WTC11 (cell line): ENCODE measurements around the gene USP38.
"Not testable (repeated sequence)": the region's sequence is repeated elsewhere in the genome, so short reads cannot be mapped to it uniquely, and the experiment has no call there.

ENCODE experiments used
- ATF1 ChIP-seq: sonication (generic); formaldehyde crosslinking; IDR thresholded peaks from 2 replicates; pipeline ENCODE4 v1.8.1; 2023; ENCODE audit warnings: mild to moderate bottlenecking, moderate library complexity, missing genetic modification reagents
- CREB1 ChIP-seq: sonication (generic); formaldehyde crosslinking; IDR thresholded peaks from 2 replicates; pipeline ENCODE4 v1.8.0; 2023; ENCODE audit warnings: mild to moderate bottlenecking, missing genetic modification reagents
- CTCF ChIP-seq: fragments of 200-600 bp; IDR thresholded peaks from 2 replicates; pipeline ENCODE4 v1.8.0; 2022; ENCODE audit warnings: antibody characterized with exemption
- PRDM15 ChIP-seq: sonication (generic); formaldehyde crosslinking; IDR thresholded peaks from 2 replicates; pipeline ENCODE4 v1.8.0; 2022; ENCODE audit warnings: missing genetic modification reagents
- ZNF425 ChIP-seq: fragments of 250-450 bp; sonication (Bioruptor Pico); conservative IDR thresholded peaks from 2 replicates; pipeline ENCODE4 v1.9.0; 2021; ENCODE audit warnings: mild to moderate bottlenecking

- TF ChIP-seq ATF1 (CRISPR knock-in tag); CTCF; CREB1; PRDM15 (CRISPR knock-in tag); ZNF425: not testable (repeated sequence)
Observed at GRCh38 chr4:143267690-143268089, 83.0 kb downstream of the USP38 start.
